NCI-H345 (cell line): ENCODE results near the gene ZNF425.
"Not testable (repeated sequence)": the region's sequence is repeated elsewhere in the genome, so short reads cannot be mapped to it uniquely, and the experiment has no call there.

Source experiments
- DNase-seq: peaks from one replicate; lab custom pipeline; 2025; lab: John Stamatoyannopoulos, UW

ZNF425 gene

GRCh38 chr7:149133028-149133710 is 7.0 kb upstream of the ZNF425 start:
- no peak for DNase-seq

GRCh38 chr7:149130572-149131198 is 4.6 kb upstream of the ZNF425 start:
- DNase-seq = no peak

- peak; percentile 64 for DNase-seq
These were observed 640 bp upstream of the ZNF425 start for GRCh38 chr7:149126662-149127266.

GRCh38 chr7:149125189-149125862 is 798 bp downstream of the ZNF425 start:
- DNase-seq = no peak

- no peak for DNase-seq
These were observed 16.2 kb downstream of the ZNF425 start for GRCh38 chr7:149109969-149110368.

- no peak for DNase-seq
These were observed 21.4 kb downstream of the ZNF425 start for GRCh38 chr7:149104749-149105148.

- no peak for DNase-seq
These were observed 21.9 kb downstream of the ZNF425 start for GRCh38 chr7:149104214-149104613.

GRCh38 chr7:149103424-149103823 is 22.7 kb downstream of the ZNF425 start:
- DNase-seq = no peak

- no peak for DNase-seq
These were observed 23.5 kb downstream of the ZNF425 start for GRCh38 chr7:149102666-149103065.

GRCh38 chr7:149100821-149101220 is 25.3 kb downstream of the ZNF425 start:
- no peak for DNase-seq

- DNase-seq = no peak
These were observed 27.1 kb downstream of the ZNF425 start for GRCh38 chr7:149099058-149099457.

GRCh38 chr7:149097088-149097487 is 29.0 kb downstream of the ZNF425 start:
- no peak for DNase-seq

GRCh38 chr7:149093228-149093627 is 32.9 kb downstream of the ZNF425 start:
- no peak for DNase-seq

GRCh38 chr7:149092244-149092643 is 33.9 kb downstream of the ZNF425 start:
- DNase-seq = not testable (repeated sequence)

- DNase-seq = peak; percentile 92
These were observed 35.5 kb downstream of the ZNF425 start, which contains the start of gene ZNF786 for GRCh38 chr7:149090397-149091195. TSS of gene ZNF786 (minus strand) at chr7:149090718. CDS start at chr7:149090640, 78 bp downstream.

GRCh38 chr7:149087376-149087775 is 38.7 kb downstream of the ZNF425 start:
- no peak for DNase-seq

GRCh38 chr7:149085866-149086265 is 40.3 kb downstream of the ZNF425 start:
- DNase-seq = no peak

- no peak for DNase-seq
These were observed 41.7 kb downstream of the ZNF425 start for GRCh38 chr7:149084407-149084806.

- no peak for DNase-seq
These were observed 44.2 kb downstream of the ZNF425 start for GRCh38 chr7:149081914-149082313.

- DNase-seq = no peak
These were observed 48.5 kb downstream of the ZNF425 start for GRCh38 chr7:149077594-149077993.

- no peak for DNase-seq
These were observed 50.8 kb downstream of the ZNF425 start for GRCh38 chr7:149075286-149075685.
